Measurements from ENCODE around the gene UQCC2.

The UQCC2 gene

GRCh38 chr6:33704215-33705066 is 7.1 kb downstream of the UQCC2 start:
- no peak for DNase-seq

GRCh38 chr6:33702345-33702977 is 9.0 kb downstream of the UQCC2 start:
- no peak for DNase-seq

GRCh38 chr6:33700391-33701050 is 11.0 kb downstream of the UQCC2 start:
- peak; percentile 3 for DNase-seq

GRCh38 chr6:33699739-33700138 is 11.8 kb downstream of the UQCC2 start:
- DNase-seq: no peak

GRCh38 chr6:33699131-33699530 is 12.4 kb downstream of the UQCC2 start:
- DNase-seq: no peak

GRCh38 chr6:33698494-33698893 is 13.0 kb downstream of the UQCC2 start:
- no peak for DNase-seq

- no peak for DNase-seq
Measured at GRCh38 chr6:33697845-33698244, 13.7 kb downstream of the UQCC2 start.

GRCh38 chr6:33696548-33697518 is 14.7 kb downstream of the UQCC2 start:
- peak; percentile 91 for DNase-seq

GRCh38 chr6:33696076-33696475 is 15.4 kb downstream of the UQCC2 start:
- no peak for DNase-seq

GRCh38 chr6:33695451-33695887 is 16.0 kb downstream of the UQCC2 start:
- no peak for DNase-seq

GRCh38 chr6:33694977-33695376 is 16.5 kb downstream of the UQCC2 start:
- DNase-seq: no peak

GRCh38 chr6:33694401-33694931 is 17.0 kb downstream of the UQCC2 start:
- DNase-seq: no peak

GRCh38 chr6:33693186-33694105 is 18.1 kb downstream of the UQCC2 start:
- DNase-seq: no peak

- DNase-seq: no peak
Measured at GRCh38 chr6:33692760-33693158, 18.7 kb downstream of the UQCC2 start.

- DNase-seq: no peak
Measured at GRCh38 chr6:33692078-33692759, 19.3 kb downstream of the UQCC2 start.

- DNase-seq: no peak
Measured at GRCh38 chr6:33691456-33692077, 19.9 kb downstream of the UQCC2 start.

- DNase-seq: no peak
Measured at GRCh38 chr6:33690766-33691165, 20.7 kb downstream of the UQCC2 start.

GRCh38 chr6:33689879-33690278 is 21.6 kb downstream of the UQCC2 start:
- no peak for DNase-seq

GRCh38 chr6:33689148-33689494 is 22.4 kb downstream of the UQCC2 start:
- DNase-seq: no peak

GRCh38 chr6:33688451-33689147 is 22.9 kb downstream of the UQCC2 start:
- no peak for DNase-seq

All from DMS153 (cell line).